Measurements from ENCODE around the gene KCNT2.
"Not testable (repeated sequence)": the region's sequence is repeated elsewhere in the genome, so short reads cannot be mapped to it uniquely, and the experiment has no call there.

Gene KCNT2

DNA sequence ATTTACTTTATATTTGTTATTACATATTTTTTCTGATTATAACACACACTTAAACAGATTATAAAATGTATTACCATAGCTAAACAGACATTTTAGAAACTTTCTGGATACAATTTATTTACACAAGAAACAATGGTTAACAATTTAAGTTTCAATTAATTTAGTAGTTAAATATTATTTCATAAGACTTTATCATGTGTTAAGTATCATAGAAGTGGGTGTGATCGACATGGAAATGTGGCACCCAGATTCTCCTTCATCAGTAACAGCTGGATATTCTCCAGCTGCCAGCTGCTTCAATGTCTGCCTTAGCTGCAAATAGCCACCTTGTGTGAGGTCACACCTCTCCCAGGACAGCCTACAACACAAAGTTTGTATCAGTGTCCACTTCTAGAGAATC is 97.8 kb downstream of the KCNT2 start:
- DNase-seq: no peak

DNA sequence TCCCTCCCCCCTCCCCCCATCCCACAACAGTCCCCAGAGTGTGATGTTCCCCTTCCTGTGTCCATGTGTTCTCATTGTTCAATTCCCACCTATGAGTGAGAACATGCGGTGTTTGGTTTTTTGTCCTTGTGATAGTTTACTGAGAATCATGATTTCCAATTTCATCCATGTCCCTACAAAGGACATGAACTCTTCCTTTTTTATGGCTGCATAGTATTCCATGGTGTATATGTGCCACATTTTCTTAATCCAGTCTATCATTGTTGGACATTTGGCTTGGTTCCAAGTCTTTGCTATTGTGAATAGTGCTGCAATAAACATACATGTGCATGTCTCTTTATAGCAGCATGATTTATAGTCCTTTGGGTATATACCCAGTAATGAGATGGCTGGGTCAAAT is 104.0 kb downstream of the KCNT2 start:
- DNase-seq: not testable (repeated sequence)

DNA sequence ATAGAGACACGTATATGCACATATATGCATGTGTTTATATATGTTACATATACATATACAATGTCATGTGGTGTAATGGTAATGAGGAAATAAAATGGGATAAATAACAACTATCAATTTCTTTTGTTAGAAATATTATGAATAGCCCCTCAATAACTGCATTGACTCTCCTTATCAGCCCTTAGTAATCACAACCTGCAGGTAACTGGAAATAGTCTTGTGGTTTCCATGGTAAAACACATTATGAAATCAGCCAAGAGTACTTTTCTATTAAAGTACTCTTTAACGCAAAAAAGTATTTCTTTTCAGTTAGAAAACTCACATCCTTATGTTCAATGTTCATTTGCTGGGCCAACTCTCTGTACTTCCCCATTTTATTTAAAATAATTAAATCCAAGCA is 105.8 kb downstream of the KCNT2 start:
- DNase-seq: no peak

DNA sequence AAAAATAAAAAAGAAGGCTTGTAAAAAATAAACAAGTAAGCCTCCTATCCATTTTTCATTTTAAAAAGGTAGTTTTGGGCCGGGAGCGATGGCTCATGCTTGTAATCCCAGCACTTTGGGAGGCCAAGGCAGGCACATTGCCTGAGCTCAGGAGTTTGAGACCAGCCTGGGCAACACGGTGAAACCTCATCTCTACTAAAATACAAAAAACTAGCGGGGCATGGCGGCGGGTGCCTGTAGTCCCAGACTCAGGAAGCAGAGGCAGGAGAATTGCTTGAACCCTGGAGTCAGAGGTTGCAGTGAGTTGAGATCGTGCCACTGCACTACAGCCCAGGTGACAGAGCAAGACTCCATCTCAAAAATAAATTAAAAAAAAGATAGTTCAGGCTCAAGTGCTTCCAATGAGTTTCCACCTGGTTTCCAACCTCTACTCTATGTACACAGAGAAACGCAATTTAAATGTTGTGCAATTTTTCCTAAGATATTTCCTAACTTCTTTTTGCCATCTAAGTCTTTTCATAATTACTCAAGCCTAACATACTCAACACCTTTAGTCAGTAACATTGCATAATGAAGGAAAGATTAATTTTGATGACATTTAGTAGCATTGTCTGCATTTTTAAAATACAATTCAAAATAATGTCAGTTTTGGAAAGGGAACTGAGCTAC is 106.3 kb downstream of the KCNT2 start:
- no peak for DNase-seq

DNA sequence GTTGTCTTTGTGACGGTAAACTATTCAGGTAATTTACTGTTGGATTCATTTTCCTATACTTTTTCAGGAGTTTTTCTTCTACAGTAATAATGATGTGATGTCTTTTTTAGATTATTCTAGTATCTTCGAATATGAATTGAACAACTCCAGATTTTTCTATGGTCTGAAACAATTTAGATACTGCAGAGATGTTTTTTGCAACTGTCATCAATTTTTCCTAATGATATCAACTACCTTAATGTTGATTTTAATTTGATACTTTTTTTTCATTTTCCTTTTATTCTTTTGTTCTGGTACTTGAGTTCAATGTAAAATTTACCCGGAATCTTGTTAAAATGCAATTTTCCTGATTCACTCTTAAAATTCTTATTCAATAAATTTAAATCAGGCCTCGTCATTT is 110.4 kb downstream of the KCNT2 start:
- DNase-seq: no peak

DNA sequence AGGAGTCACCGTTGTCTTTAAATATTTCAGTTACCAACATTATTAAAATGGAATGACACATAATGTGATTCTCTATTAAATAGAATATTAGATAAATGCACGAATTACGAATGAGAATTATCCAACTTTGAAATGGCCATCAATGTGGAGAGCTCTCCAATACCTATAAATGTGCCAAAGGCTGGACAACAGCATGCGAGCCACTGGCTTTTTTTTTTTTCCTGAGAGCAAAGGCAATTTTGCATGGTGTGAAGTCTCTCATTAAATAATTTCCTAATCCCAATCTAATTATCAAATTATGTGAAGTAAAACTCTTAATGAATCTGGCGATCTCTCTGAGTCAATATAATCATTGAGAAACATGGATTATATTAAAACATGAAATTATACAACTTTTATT is 113.5 kb downstream of the KCNT2 start:
- DNase-seq: no peak

DNA sequence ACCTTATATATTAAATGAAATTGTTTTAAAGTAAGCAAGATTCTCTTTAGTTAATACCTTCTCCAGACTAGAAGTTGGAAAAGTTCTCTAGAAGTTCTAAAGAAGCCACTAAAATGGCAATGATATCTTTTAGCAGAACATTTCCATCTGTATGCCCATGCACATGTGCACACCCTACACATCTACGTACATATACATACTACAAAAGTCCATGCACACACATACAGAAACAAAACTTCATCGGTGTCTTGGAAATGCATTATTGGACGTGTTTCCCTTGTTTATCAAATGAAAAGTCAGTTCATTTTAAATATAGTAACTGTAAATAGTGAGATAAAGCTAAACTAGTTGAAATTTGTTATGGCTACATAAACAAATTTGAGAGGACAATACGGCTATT is 114.4 kb downstream of the KCNT2 start:
- no peak for DNase-seq

DNA sequence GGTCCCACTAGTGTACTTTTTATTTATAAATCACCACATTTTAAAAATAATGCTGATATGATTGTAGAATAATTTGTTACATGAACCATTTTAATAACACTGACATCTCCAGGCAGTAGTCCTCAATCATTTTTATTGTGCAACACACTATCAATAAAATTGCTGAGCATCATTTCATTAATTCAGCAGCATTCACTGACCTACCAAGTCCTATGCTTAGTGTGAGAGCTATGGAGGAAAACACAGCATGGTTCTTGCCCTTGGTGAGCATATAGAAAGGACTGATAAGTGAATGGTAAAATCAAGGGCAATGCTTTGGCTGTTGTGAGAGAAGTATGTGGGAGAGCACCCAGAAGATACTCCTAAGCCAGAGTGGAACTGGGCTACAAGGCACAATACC is 119.7 kb downstream of the KCNT2 start:
- DNase-seq: no peak

DNA sequence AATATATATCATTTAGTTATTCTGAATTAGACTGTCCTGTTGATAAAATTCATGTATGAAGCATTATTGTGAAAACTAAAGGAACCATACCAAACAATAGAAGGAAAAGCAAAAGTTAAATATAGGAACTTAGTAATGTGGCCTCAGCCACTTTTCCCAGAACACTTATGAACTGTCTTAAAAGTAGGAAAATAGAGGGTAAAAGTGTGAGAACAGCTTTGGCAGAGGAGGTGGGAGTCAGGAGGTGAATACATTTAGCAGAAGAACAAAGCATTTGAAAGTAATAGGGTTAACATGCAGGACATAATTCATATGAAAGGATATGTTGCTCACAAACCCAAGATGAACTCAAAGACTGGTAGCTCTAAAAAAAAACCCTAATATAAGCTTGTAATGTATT is 121.9 kb downstream of the KCNT2 start:
- no peak for DNase-seq

DNA sequence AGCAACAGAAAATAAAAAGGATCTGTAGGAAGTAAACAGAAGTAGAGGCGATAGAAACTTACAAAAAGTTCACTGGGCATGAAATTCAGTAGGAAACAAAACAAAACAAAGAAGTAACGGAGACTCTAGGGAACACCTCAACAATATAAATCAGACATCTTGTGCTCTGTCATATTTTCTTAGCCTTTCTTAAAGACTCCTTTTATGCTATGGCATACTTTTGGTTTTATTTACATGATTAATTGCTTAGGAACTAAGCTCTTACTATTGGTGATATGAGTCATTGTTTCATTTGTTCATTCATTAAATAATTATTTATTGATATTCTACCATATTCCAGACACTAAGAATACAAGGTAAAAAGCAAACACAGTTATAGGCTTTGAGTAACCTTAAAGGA is 126.6 kb downstream of the KCNT2 start:
- no peak for DNase-seq

DNA sequence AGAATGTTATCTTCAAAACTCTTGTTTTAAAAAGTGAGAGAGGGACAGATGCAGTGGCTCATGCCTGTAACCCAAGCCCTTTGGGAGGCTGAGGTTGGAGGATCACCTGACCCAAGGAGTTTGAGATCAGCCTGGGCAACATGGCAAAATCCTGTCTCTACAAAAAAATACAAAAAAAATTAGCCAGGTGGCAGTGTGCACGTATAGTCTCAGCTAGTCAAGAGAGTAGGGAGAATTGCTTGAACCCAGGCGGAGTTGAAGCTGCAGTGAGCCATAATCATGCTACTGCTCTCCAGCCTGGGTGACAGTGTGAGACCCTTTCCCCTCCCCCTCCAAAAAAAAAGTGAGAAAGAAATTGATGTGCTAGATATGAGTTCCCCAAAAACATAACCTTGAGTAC is 131.0 kb downstream of the KCNT2 start:
- DNase-seq: no peak

DNA sequence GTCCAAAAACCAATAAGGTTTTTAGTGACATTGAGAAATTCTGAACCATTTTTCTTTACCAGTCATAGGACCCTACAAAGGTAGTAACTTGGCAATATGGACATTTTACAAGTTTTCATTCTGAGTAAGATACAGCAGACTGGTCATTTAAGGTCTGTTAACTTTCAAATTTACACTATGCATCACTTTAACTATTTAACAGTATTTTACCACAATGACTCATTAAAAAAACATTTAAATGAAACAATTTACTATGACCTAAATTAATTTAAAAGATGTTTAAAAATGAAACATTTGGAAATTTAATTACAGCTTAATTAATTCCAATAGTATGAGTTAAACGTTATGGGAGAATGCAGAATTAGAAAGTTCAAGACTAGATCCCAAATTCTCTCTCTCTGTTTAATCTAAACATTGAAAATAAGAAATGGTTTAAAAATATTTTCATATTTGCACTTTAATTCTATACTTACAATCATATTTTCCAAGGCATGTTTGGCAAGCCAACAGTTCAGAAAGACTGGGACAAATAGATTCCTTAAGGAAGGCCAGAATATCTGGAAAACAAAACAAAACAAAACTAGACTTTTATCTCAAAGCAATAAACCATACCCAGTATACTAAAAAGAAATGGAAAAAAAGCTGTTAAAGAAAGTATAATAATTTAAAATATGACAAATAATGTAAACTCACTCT is 140.9 kb downstream of the KCNT2 start:
- DNase-seq: no peak

DNA sequence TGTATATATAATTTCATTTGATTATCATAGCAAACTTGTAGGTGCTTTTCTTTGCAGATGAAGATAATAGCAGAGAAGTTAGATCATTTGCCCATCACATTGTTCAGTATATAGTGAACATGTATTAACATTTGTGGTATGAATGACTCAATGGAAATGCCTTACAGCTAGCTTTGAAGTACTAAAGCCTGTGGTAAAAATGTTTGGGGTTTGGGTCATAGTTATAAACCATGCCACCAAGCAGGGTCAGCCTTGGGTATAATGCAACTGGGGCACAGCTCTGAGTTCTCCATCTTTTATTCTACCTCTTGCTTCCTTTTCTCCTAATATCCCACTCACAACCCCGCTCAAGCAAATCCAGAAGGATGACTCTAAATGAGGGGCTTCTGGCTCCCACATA is 141.6 kb downstream of the KCNT2 start:
- DNase-seq: no peak

DNA sequence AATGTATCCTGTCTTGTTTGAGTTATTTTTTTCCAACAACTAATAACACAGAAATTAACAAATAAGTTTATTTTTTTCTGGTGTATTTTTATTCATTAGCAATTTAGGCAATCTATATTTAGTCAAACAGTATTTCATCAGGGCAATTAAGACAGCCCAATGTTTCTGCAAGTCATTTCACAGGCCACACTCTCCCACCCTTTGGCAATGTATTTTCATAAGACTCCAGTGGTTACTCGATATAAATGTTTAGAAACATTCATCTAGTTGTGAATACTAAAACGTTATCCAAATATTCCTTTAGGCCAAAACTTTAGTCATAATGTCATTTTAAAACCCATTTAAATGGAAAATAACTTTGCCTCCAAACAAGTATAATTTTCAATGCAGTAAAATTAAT is 142.1 kb downstream of the KCNT2 start:
- DNase-seq: no peak

DNA sequence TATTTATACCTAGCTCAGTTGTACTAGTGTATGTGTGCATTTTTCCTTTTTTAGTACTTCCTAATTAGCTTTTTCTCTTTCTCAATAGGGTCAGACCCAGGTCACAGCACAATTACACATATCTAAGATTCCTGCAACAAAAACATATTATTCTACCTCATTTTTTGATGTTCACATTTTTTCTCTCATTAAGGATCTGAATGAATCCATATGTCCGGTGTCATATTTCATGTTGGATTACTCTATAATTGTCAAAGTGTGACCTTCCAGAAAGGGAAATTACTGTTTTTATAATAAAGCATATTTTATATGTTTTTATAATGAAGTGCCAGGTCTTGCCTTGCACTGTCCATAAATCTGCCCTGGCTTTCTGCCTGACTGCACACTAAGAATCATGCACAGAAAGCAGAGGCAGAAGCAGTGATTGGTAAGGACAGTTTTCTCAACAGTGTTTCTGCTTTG is 143.7 kb downstream of the KCNT2 start:
- no peak for DNase-seq

DNA sequence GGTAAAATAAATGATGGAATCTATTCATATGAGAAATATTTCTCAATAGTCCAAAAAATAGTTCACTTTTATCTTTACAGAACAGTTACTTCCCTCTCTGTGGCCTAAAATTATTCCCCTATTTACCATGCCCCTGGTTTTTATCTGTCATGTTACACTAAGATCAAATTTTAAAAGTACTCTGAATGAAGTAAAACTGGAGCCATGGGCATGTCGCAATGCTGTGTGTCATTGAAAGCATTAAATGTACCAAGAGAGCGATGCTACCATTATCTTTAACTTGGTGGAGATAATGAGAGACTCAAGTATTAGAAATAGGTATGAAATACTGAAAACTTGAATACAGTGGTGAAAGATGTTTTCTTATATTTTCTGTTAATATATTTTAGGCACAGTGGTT is 146.2 kb downstream of the KCNT2 start:
- no peak for DNase-seq

DNA sequence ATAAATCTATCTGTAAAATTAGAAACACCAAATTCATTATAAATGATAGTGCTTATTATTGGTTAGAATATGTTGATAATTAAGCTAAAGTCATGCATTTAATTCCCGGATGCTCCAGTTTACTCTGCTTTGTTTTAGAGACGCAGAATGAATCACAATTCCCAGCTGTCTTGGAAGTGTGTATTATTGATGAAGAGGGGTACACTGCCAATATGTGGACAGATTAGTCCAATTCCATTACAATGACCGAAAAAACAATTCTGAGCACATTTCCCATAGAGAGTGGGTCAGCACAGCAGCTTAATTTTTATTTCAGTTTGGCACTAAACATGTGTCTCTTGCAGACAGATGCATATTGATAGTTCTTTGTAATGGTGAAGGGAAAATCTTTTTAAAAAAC is 146.7 kb downstream of the KCNT2 start:
- DNase-seq: no peak

DNA sequence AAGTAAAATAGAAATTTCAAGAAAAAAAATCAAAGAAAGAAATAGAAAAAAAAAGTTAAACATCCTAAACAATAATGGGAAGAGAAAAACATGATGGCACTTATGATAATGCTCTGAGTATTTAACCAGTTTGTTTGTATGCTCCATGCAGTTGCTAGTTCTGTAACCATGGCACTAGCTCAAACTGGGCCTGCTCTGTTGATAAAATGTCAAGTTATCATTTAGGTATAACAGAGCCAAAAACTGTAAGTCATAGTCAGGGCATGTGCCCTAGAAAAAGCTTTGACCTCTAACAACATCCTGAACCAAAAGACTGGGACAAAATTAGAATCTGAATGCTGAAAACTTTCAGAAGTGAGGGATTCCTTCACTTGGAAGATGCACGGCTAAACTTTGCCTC is 148.9 kb downstream of the KCNT2 start:
- no peak for DNase-seq

DNA sequence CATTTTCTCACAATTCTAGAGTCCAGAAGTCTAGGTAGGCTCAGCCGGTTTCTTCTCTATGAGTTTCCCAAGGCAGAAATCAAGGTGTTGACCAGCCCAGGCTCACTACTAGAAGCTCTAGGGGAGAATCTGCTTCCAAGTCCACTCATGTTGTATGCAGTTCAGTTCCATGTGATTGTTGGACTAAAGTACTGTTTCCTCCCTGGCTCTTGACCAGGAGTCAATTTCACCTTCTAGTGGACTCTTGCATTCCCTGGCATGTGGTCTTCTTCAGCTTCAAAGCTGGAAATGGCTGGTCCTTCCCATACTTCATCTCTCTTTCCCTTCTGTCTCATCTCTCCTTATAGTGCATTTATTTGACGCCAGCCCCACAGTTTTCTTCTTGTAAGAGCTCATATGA is 153.4 kb downstream of the KCNT2 start:
- no peak for DNase-seq

DNA sequence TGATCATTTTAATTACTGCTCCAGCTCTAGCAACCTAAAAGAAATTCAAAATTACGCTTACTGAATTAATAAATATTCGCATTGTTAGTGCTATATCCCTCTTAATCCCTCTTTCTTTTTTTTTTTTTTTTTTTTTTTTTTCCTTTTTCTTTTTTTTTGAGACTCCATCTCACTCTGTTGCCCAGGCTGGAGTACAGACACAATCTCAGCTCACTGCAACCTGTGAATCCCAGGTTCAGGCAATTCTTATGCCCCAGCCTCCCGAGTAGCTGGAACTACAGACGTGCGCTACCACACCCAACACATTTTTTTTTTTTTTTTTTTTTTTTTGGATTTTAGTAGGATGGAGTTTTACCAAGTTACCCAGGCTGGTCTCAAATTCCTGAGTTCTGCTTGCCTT is 157.1 kb downstream of the KCNT2 start:
- no peak for DNase-seq

DNA sequence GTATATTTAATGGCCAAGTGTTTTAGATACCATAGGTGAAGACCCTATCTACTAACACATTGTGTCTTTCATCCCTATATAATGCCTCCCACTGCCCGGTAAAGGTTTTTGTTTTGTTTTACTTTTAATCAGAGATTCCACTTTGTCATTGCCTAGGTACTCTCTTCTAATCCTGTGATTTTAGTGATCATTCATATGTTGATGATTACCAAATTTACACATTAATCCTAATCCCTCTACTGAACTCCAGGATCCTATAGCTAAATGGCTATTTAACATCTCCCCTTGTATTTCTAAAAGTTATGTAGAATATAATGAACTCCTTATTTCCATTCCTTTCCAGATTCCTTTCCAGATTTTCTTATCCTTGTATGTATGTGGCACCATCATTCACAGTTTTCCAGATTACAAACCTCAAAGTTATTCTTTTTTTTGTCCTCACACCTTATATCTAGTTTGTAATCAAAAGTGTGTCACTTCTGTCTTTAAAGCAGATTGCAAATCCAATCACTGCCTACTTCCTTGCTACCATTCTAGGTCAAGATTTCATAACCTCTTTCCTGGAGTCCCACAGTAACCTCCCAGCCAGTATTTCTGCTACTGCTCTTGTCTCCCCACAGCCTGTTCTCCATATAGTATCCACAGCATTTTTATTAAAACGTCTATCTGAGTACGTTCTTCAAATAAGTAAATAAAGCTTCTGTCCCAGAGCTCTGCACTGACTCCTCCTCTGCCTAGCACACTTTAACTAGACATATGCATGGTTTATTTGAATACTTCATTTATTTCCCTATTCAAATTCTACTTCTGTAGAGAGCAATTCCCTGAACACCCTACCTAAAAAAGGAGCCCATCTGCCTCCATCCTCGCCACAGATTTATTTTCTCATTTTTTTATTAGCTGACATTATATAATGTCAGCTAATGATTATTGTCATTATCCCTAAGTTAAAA is 157.8 kb downstream of the KCNT2 start:
- no peak for DNase-seq

DNA sequence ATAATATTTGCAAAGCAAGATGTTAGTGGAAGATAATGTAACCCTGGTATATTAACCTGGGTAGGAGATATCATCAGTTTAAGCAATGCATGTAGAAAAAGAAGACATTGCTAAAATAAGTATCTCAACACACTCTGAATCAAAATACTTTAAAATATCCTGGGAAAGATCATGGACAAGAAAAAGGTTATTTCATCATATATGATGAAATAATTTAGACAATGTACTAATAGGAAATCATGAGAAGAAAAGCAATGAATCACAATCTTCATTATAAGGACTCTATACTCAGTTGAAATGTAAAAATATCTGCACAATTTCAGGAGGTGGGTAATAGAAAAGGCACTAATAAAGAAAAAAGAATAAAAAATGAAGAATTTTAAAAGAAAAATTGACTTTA is 158.8 kb downstream of the KCNT2 start:
- DNase-seq: no peak

DNA sequence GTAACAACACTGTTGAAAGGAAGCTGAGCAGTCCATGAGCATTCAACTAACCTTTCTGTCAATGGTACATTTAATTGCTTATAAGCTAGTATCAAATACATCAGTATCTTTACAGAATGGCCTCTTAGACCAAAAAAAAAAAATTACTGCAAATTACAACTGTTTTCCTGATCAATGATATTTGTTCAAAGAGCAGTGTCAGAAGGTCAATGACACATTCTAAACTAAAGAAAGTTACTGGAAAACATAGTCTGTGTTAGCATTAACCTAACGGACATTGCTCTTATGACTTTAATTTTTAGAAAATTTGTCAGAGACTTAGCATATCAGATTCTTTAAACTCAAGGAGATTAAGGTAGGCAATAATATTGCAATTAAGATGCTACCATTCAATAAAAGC is 162.5 kb downstream of the KCNT2 start:
- no peak for DNase-seq

DNA sequence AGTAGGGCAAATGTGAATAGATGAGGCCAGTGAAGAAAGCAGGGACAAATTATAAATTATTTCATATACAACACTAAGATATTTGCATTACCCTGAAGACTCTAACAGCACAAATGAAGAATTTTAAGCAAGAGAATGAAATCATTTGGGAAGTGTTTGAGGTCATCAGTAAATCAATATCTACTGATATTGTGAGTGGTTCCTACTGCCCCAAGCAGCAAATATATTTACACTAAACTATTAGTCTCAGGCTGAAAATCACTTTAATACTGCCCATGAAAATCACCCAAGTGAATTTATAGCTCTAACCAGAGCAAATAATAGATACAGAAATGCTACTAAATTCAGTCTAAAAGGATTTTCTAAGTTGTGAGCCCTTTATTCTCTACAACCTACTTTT is 163.6 kb downstream of the KCNT2 start:
- DNase-seq: no peak
